NCI-H345 treated with DMSO at 0.1 percent for 48 hours (cell line): ENCODE measurements around the gene SLAMF8.

Experiments
- DNase-seq: peaks from one replicate; lab custom pipeline; 2025; ENCODE audit not compliant: unreplicated experiment; lab: John Stamatoyannopoulos, UW

The SLAMF8 gene

GRCh38 chr1:159826441-159827101 lies at the start of gene SLAMF8:
Gene SLAMF8 (plus strand): TSS chr1:159826873. CDS start chr1:159826899, 26 bp downstream.
- DNase-seq, result no peak

- DNase-seq, result no peak
Observed at GRCh38 chr1:159778266-159778665, 48.4 kb upstream of the SLAMF8 start.

GRCh38 chr1:159779403-159779851 lies 47.2 kb upstream of the SLAMF8 start:
- no peak for DNase-seq

GRCh38 chr1:159780583-159781582 lies 45.8 kb upstream of the SLAMF8 start, which contains the start of gene DUSP23:
Gene DUSP23 (plus strand): TSS chr1:159780962. CDS start chr1:159781101, 139 bp downstream.
- DNase-seq, result peak; percentile 92

- DNase-seq, result no peak
Observed at GRCh38 chr1:159781992-159782391, 44.7 kb upstream of the SLAMF8 start.

GRCh38 chr1:159783724-159784123 lies 42.9 kb upstream of the SLAMF8 start:
- DNase-seq, result no peak

- no peak for DNase-seq
Observed at GRCh38 chr1:159786465-159786864, 40.2 kb upstream of the SLAMF8 start.

- no peak for DNase-seq
Observed at GRCh38 chr1:159786966-159787365, 39.7 kb upstream of the SLAMF8 start.

GRCh38 chr1:159790237-159790917 lies 36.3 kb upstream of the SLAMF8 start:
- peak; percentile 17 for DNase-seq

- no peak for DNase-seq
Observed at GRCh38 chr1:159791031-159791430, 35.6 kb upstream of the SLAMF8 start.

- DNase-seq, result no peak
Observed at GRCh38 chr1:159791461-159791860, 35.2 kb upstream of the SLAMF8 start.

GRCh38 chr1:159795534-159795933 lies 31.1 kb upstream of the SLAMF8 start:
- DNase-seq, result no peak

GRCh38 chr1:159798893-159799292 lies 27.8 kb upstream of the SLAMF8 start:
- peak; percentile 56 for DNase-seq

GRCh38 chr1:159799446-159799985 lies 27.2 kb upstream of the SLAMF8 start:
- no peak for DNase-seq

GRCh38 chr1:159800177-159800930 lies 26.3 kb upstream of the SLAMF8 start:
- no peak for DNase-seq

- DNase-seq, result no peak
Observed at GRCh38 chr1:159802111-159802510, 24.6 kb upstream of the SLAMF8 start, which contains the start of gene FCRL6. Gene FCRL6 (plus strand): TSS chr1:159802360. CDS start chr1:159802425, 65 bp downstream.

- DNase-seq, result no peak
Observed at GRCh38 chr1:159803956-159804689, 22.6 kb upstream of the SLAMF8 start.

GRCh38 chr1:159804924-159805323 lies 21.7 kb upstream of the SLAMF8 start:
- no peak for DNase-seq

GRCh38 chr1:159815926-159816325 lies 10.7 kb upstream of the SLAMF8 start:
- no peak for DNase-seq
